ENCODE data around the gene ABCA13. TPM values are rescaled to one million over a fixed set of nuclear protein-coding genes. Genes with fewer than 3 reads are reported as not detected.

The ABCA13 gene
- polyA plus RNA-seq, 1 donor (not counting 4 experiments of a cell fraction or from before 2014, with no cell fraction given) = 0.76 TPM

GRCh38 chr7:48289656-48290055, 118.4 kb downstream of the ABCA13 start:
- DNase-seq (ENCODE audit: low read depth, low spot score) (no peak), FAIRE-seq (no peak)
- H3K4me2 ChIP-seq (ENCODE audit: control insufficient read depth, extremely low read depth, insufficient read depth, low read depth, low read length) = no peak overlapping the region
- no peaks in the 10 kb centered on the region for H3K9me1 ChIP-seq (ENCODE audit: control insufficient read depth, extremely low read depth, insufficient read depth, low read length)
- H3K4me1 ChIP-seq (ENCODE audit: control insufficient read depth, extremely low read depth, insufficient read depth, low read length) = no peaks in the 10 kb centered on the region
- H3K9ac ChIP-seq (ENCODE audit: control insufficient read depth, extremely low read depth, insufficient read depth, low read length) = no peak overlapping the region
- no peaks in the 10 kb centered on the region for H3K79me2 ChIP-seq (ENCODE audit: control insufficient read depth, insufficient read depth, low read length)
- no peak overlapping the region for H3K4me3 ChIP-seq (ENCODE audit: control insufficient read depth in 2 of 3, extremely low read depth in 1 of 3, insufficient read depth in 2 of 3, low read depth in 1 of 3, low read length in 3 of 3)
- no peaks in the 10 kb centered on the region for H4K20me1 ChIP-seq (ENCODE audit: control insufficient read depth, extremely low read depth, insufficient read depth, low read length)
- dilution Hi-C loops (cut with MboI; ENCODE audit: extremely low pct_ligation_motif_present, low sequenced_read_pairs) = no loop called here
- no peak overlapping the region for H3K27ac ChIP-seq (ENCODE audit: control insufficient read depth, insufficient read depth, low read length)
- H3K9me3 ChIP-seq (ENCODE audit: control insufficient read depth, low read depth, low read length) = no peaks in the 10 kb centered on the region
- no peak overlapping the region for H2AFZ ChIP-seq (ENCODE audit: control insufficient read depth, low read length)
- TF ChIP-seq CTCF (optimal IDR thresholded peaks at IDR 0.05 in 1 of 3, IDR thresholded peaks at IDR 0.05 in 1 of 3, conservative IDR thresholded peaks at IDR 0.05 in 1 of 3; ENCODE audit: extremely low read depth in 1 of 3, insufficient read depth in 2 of 3, low read length in 3 of 3) = no peak
- no peak for TF ChIP-seq EZH2 (IDR thresholded peaks at IDR 0.05; ENCODE audit: low read length)
- peaks cover 3% of the 10 kb centered on the region for H3K27me3 ChIP-seq (ENCODE audit: control insufficient read depth, extremely low read depth, insufficient read depth, low read length)
- H3K36me3 ChIP-seq (ENCODE audit: control insufficient read depth in 2 of 2, extremely low read depth in 1 of 2, insufficient read depth in 2 of 2, low read length in 2 of 2) = no peaks in the 10 kb centered on the region

- H3K9ac ChIP-seq (ENCODE audit: control insufficient read depth, extremely low read depth, insufficient read depth, low read length) = no peak overlapping the region
- dilution Hi-C loops (cut with MboI; ENCODE audit: extremely low pct_ligation_motif_present, low sequenced_read_pairs) = no loop called here
- no peak overlapping the region for H3K4me3 ChIP-seq (ENCODE audit: control insufficient read depth in 2 of 3, extremely low read depth in 1 of 3, insufficient read depth in 2 of 3, low read depth in 1 of 3, low read length in 3 of 3)
- TF ChIP-seq CTCF (optimal IDR thresholded peaks at IDR 0.05 in 1 of 3, IDR thresholded peaks at IDR 0.05 in 1 of 3, conservative IDR thresholded peaks at IDR 0.05 in 1 of 3; ENCODE audit: extremely low read depth in 1 of 3, insufficient read depth in 2 of 3, low read length in 3 of 3) (no peak), EZH2 (IDR thresholded peaks at IDR 0.05; ENCODE audit: low read length) (no peak)
- FAIRE-seq = no peak
- no peaks in the 10 kb centered on the region for H3K79me2 ChIP-seq (ENCODE audit: control insufficient read depth, insufficient read depth, low read length)
- H2AFZ ChIP-seq (ENCODE audit: control insufficient read depth, low read length) = no peak overlapping the region
- peaks cover 3% of the 10 kb centered on the region for H3K27me3 ChIP-seq (ENCODE audit: control insufficient read depth, extremely low read depth, insufficient read depth, low read length)
- no peaks in the 10 kb centered on the region for H3K36me3 ChIP-seq (ENCODE audit: control insufficient read depth in 2 of 2, extremely low read depth in 1 of 2, insufficient read depth in 2 of 2, low read length in 2 of 2)
- no peaks in the 10 kb centered on the region for H4K20me1 ChIP-seq (ENCODE audit: control insufficient read depth, extremely low read depth, insufficient read depth, low read length)
- H3K9me1 ChIP-seq (ENCODE audit: control insufficient read depth, extremely low read depth, insufficient read depth, low read length) = no peaks in the 10 kb centered on the region
- no peaks in the 10 kb centered on the region for H3K9me3 ChIP-seq (ENCODE audit: control insufficient read depth, low read depth, low read length)
- no peaks in the 10 kb centered on the region for H3K4me1 ChIP-seq (ENCODE audit: control insufficient read depth, extremely low read depth, insufficient read depth, low read length)
- H3K4me2 ChIP-seq (ENCODE audit: control insufficient read depth, extremely low read depth, insufficient read depth, low read depth, low read length) = no peak overlapping the region
- no peak for DNase-seq (ENCODE audit: low read depth, low spot score)
- no peak overlapping the region for H3K27ac ChIP-seq (ENCODE audit: control insufficient read depth, insufficient read depth, low read length)
These were observed 121.7 kb downstream of the ABCA13 start for GRCh38 chr7:48292949-48293348.
